Measurements from ENCODE around the gene EZH1.

- TF ChIP-seq CREB1 (IDR thresholded peaks at IDR 0.05; ENCODE audit: low read depth) (no peak), ZBTB7A (IDR thresholded peaks at IDR 0.05; ENCODE audit: low read depth) (no peak), YY1 (IDR thresholded peaks at IDR 0.05; ENCODE audit: low read depth) (no peak), FOXM1 (IDR thresholded peaks at IDR 0.05; ENCODE audit: borderline replicate concordance, low read depth) (no peak), REST (IDR thresholded peaks at IDR 0.05; ENCODE audit: low read depth) (no peak), CEBPB (IDR thresholded peaks at IDR 0.05) (no peak)
These were observed 35.3 kb downstream of the EZH1 start for GRCh38 chr17:42709561-42709960.

Measured in Ishikawa (cell line).